Activated CD4-positive, CD25-positive, alpha-beta regulatory T cell treated with anti-CD3 and anti-CD28 coated beads, Interleukin-2, amount 50 U/mL, for 72 hours (primary cell): ENCODE measurements around the gene LAMA2.
"Not testable (repeated sequence)": the region's sequence is repeated elsewhere in the genome, so short reads cannot be mapped to it uniquely, and the experiment has no call there.

ENCODE experiments used
- DNase-seq: peaks from one replicate; pipeline ENCODE4 v3.0.0; 2021

LAMA2 gene

DNA sequence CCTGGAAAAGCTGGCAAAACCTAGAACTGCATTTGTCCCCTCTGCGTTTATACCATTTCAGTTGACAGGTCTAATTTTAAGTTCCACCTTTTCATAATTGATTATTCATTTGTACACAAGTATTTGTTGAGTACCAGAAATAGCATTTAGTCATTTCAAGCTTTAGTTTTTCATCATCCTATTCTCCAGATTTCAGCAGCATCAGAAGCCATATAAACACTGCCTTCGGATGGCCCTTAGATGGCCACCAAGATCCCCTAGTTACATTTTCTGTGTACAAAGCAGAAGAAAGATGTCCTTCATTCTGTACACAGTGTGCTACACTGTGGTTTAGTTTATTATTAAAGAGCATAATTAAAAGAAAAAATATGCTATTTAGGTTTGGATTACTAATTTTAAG lies 131.4 kb downstream of the LAMA2 start:
- no peak for DNase-seq

DNA sequence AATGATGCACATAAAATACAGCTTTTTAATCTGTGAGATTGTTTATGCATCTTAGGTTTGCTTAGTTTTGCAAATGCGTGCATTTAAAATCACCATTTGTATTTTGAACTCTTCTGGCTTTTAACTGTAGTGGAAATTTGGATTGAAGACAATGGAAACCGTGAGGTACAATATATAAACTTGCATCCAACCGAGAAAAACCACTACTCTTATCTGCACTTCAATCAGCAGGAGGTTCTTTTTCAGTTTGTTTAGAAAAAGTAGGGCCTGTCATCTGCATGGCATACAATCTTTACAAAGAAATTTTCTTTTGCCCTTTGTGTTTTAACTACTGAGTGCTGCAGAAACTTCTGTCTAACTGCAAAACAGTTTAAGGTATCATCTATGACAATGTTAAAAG lies 132.8 kb downstream of the LAMA2 start:
- DNase-seq, result no peak

DNA sequence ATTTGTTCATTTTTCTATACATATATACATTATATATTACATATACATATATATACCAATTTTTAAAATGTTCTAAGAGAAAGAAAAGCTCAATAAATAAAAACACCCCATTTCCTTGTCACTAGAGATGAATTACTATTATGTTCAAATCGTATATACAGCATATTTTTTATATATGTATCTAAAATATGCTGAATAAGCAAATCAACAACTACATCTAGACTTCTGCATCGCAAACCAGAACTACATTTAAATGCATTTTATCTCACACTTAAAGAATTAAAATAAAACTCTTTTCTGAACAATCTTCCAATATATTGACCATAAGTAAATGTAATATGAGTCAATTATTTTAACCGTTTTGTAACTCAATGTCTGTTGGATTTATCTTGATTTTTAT lies 133.9 kb downstream of the LAMA2 start:
- DNase-seq, result no peak

DNA sequence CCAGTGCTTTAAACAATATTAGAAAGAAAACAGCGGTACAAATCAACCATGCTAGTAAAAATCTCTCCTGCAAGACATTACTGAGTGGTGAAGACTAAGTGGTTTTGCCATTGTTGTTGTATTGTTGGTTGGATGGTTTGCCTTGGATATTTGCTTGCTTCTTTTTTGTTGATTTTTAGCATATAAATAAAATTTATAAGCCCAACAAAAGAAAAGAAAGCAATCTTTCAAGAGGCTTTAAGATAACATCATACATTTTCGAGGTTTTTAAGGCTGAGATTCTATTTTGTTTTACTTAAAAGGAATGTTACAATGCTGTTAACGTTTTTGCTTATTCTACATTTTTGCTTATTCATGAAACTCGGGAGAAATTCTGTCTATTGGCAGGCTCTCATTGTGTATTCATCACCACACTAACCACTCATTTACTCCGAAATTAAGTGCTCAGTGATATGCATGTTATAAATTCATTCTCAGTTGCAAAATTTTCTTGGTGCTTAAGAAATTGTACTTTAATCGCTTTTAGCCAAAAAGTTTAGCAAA lies 139.1 kb downstream of the LAMA2 start:
- DNase-seq, result no peak

DNA sequence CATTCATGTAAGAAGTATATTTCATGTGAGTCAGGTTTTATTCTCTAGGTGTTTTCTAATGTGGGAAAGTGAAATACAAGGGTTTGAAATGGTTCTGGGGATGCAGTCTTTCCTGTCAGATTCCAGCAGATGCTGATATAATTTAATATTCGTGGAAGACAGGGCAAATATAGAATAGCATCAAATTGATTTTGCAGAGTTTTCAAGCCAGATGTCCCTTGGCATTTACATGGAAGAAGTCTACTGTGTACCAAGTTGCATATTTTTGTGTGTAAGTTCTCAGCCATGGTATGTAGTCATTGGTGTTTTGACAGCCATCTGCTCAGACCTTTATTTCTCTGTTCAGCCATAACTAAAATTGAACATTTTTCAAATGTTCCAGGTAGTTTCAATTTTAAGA lies 143.7 kb downstream of the LAMA2 start:
- no peak for DNase-seq

DNA sequence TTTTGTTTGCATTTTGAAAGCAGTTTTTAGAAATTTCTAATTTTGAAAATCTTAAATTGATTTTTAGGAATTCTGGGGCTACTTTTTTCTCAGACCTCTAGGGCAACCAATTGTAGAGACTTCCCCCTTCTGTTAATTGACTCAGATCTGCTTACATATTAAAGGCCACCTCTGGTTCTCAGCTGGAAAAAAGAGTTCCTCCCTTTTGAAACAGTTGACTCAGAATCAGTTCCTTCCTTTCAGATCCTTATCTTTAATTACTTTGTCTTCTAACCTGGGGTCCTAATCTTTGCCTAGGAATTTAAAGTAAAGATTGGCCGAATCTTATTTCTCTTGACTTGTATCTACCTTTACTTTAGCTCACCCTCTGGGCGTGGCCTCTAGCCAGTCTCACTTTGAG lies 146.8 kb downstream of the LAMA2 start:
- no peak for DNase-seq

DNA sequence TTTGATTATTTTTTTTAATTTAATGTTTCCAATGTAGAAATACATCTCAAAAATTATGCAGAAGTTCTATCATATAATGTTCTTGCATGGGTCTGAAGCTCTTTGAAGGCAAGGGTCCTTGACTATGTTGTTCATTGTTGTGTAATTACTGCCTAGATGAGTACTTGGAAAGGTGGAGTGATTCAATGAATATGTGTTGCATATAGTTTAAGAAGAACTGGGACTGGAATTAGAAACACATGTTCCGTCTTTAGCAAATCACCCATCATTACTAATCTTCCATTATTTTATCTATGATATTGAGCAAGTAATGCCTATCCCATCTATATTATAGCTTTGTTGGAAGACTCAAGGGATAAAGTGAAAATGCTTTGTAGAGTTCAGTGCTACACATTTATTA lies 147.3 kb downstream of the LAMA2 start:
- no peak for DNase-seq

DNA sequence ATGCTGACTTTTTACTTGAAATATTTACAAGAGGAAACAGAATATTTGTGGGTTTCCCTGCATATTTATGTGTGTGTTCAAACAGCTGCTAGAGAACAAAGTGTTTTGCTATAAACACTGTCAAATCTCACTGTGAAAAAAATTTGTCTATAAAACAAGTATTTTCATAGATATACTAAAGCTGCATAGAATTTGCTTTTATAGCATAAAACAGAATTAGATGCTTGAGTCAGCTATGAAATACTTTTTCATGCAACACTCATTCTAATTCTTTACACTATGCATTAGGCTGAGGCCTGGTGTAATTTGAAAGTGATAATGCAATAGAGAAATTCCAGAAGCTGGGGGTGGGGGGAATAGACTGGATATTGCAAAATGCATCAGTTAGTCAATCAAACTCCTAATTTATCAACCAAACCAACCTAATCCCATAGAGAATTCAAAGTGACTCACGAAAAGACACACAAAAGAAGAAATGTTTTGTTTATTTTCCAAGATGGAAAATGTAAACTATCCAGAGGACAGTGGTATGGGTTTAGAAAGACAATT lies 148.2 kb downstream of the LAMA2 start:
- no peak for DNase-seq

DNA sequence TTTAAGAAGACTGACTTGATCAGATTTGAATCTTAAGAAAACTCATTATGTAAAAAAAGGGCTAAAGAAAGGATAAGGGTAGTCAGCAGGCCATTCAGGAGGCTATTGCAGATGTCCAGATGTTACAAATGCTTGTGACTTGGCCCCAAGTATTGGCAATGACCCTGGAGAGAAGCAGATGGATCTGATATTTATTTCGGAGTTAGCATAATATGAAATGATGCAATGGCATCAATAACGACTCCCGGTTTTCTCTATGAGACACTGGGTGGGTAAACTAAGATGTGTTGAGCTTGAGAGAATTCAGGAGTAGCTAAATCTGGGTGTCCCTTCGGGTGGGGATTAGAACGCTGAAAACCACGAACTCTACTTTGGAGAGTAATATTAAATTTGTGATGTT lies 149.7 kb downstream of the LAMA2 start:
- no peak for DNase-seq

DNA sequence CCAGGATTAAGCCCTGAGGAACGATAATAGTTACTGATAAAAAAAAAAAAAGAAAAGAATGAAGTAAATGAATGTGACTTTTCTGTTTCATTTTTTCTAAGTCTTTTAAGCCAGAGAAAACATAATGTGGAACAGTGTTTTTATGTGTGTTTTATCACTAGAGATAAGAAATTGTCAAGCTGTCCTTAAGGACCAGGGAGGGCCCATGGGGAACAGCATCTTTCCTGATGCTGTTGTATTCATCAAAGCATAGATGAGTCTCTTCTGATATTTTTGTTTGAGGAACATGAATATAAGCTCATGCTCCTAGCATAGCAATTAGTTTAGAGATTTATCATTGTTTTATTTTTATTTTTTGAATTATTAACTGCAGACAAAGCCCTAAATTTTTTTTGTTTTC lies 150.2 kb downstream of the LAMA2 start:
- DNase-seq, result no peak

DNA sequence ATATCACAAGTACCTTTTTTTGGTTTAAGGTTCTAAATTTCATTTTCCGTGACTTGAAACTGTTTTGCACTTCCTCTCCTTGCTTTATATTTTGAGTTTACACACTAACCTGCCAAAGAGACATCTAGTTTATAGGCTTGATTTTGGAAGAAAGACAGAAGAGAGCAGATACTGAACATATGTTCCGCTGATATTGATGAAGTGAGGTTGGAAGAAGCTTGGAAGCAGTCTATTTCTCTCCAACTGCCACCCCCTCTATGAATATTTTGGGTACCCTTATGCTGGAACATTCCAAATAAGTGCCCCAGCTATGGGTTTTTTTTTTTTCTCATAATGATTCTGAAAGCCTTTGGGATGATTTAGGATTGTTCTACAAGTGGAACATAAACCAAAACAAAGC lies 150.6 kb downstream of the LAMA2 start:
- no peak for DNase-seq

DNA sequence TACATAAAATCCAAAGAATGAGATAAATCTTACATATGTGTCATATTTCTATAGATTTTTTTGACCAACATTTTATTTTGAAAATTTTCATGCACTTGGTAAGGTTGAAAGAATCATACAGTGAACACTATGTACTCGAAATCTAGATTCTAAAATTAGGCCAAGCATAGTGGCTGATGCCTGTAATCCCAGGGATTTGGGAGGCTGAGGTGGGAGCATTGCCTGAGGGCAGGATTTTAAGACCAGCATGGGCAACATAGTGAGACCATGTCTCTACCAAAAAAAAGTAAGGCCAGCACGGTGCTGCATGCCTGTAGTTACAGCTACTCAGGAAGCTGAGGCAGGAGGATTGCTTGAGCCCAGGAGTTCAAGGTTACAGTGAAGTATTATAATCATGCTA lies 158.6 kb downstream of the LAMA2 start:
- no peak for DNase-seq

DNA sequence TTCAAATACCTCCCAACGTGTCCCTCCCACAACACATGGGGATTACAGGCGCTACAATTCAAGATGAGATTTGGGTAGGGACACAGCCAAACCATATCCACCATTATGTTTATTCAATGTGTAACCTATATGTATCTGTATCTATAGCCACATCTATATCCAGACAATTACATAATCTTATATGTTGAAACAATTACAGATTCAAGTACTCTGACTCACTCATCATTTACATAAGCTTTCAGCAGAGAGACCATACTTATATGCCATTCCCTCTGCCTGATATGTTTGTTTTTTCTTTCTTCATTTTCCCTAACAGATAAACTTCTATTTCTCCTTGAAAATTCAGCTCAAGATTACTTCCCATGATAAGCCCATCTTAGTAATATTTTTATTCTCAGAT lies 163.6 kb downstream of the LAMA2 start:
- no peak for DNase-seq

DNA sequence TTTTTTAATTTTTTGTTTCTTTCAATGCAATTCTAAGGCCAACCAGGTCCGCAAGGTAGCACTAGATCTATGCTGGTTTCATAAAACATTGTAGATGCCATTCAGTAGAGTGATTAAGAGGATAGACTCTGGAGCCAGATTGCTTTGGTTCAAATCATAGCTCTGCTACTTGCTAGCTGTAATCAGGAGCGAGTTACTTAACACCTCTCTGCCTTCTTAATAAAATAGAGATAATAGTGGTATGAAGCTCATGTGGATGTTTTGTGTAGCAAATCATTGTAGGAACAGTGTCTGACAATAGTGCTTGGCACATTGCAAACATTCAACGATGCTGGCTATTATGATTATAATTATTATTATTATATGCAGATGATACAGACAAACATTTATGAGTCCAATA lies 164.9 kb downstream of the LAMA2 start:
- DNase-seq, result no peak

DNA sequence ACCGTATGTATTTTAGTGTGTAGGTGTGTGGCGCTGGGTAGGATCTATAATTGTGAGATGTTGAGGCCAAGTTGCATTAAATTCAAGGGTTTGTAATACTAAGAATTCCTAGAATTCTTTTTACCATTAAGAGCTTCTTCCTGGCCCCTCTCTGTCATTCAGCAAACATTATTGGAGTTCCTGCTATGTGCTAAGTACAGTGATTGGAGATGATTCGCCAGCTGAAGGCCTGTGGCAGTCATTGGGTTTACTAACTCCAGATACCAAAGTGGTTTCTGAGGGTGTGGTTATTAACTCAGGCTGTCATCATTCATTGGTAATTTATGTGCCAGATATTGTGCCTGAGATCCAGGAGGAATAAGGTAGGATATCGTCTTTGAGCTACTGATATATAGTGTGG lies 167.1 kb downstream of the LAMA2 start:
- DNase-seq, result no peak

DNA sequence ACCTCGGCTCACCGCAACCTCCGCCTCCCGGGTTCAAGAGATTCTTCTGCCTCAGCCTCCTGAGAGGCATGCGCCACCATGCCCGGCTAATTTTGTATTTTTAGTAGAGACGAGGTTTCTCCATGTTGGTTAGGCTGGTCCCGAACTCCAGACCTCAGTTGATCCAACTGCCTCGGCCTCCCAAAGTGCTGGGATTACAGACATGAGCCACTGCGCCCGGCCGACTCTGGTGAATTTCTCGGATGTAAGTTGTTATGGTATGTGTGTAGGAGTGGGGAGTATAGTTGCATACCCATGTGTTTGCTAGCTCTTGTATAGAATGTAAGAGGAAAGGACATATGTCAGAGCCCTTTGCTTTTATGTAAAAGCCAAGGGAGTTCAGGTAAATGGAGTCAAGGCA lies 170.2 kb downstream of the LAMA2 start:
- DNase-seq, result not testable (repeated sequence)

DNA sequence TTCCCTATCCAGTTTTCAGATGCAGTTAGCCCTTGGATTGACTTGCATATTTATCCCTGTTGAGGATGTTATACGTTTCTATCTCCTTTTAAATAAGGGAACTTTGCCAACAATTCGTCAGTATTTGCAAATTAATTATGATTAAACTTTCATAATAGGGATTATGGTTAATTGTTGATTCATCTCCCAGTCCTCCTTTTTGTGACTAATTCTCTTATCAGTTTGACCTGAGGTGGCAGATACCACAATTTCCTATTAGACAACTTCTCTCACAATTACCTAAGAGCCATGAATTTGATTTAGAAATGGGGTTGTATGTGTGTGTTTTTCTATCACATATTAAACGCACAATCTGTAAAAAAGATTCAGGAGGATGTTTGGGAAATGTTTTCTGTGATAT lies 172.9 kb downstream of the LAMA2 start:
- no peak for DNase-seq

DNA sequence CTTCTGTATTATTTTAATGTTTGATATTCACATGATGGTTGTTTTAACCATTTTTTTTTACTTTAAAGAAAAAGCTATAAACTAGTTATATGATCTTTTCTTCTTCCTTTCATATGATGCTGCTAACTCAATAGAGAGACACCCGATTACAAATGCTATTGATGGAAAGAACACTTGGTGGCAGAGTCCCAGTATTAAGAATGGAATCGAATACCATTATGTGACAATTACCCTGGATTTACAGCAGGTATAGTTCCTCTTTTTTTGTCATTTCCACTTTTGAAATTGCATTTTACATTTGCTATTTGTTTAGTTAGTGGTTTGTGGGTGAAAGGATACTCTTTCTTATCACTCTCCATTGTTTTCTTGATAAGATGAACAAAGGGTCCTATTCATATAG lies 176.7 kb downstream of the LAMA2 start:
- no peak for DNase-seq

DNA sequence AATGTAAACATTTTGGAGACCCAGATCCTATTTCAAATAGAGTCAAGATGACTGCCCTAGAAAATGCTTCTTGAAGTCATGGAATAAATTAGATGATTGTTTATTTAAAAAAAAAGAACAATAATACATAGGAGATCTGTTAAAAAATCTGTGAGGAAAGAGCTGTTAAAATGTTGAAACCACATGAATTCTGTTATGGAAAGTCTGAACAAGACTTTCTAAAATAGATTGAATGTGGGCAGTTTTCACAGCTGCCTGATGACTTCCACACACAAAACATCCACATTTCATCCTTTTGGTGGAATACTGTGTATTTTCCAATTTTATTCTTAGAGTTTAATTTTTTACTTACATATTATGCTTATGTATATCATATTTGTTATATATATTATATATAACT lies 186.1 kb downstream of the LAMA2 start:
- DNase-seq, result no peak

DNA sequence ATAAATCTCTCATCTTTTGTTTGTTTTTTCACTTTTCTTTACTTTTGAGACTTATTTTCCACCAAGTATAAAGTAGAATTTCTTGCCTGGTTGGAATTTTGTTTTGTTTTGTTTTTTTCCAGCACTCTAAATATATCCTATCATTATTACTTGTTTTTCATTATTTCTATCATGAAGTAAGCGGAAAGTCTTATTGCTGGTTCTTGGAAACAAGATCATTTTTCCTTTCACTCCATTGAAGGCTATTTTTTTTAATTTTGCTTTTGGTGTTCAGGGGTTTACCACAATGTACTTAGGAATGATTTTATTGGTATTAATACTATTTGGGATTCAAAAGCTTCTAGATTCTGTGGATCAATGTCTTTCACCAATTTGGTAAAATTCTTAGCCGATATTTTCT lies 190.1 kb downstream of the LAMA2 start:
- no peak for DNase-seq

DNA sequence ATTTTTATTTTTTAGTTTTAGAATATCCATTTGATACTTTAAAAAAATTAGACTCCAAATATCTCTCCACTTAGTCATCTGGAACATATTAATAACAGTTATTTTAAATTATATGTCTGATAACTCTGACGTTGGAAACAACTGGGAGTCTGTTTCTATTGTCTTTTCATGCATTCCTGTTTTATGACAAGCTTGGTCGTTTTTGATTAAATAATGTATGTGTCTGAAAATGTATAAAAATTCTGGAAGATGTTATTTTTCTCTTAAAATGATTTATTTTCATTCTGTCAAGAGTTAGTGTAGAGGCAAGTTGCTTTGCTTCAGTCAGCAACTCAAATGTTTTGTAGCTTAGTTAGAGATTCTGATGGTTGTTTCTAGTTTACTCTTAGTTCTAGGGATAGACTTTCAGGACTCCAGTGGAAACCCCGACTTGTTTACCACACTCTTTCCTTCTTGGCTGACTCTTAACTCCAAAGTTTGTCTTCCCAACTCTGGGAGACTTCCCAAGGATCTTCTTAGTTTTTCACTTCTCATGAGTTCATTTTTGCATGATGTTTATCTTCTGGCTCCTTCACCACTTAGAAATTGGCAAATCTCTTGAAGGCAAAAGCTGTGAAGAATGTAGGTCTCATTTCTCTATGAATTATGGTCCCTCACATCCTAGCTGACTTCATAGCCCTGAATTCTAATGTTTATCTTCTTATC lies 190.9 kb downstream of the LAMA2 start:
- DNase-seq, result no peak

DNA sequence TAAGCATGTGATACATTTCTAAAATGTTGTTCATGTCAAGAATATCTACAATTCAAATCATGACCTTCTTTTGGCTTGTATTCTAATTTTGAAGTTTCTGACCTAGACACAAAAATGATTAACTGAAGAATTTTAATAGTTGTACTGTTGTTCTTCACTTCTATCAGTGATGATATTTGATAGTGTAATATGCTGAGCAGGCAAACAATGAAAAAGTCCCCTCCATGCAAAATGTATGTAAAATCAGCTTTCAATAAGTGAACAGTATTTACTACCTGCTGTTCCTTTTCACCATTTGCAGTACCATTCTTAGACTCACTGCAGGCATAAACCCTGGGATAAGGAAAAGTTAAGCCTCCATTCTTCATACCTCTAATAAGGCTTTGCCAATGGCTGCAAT lies 201.5 kb downstream of the LAMA2 start:
- DNase-seq, result no peak

DNA sequence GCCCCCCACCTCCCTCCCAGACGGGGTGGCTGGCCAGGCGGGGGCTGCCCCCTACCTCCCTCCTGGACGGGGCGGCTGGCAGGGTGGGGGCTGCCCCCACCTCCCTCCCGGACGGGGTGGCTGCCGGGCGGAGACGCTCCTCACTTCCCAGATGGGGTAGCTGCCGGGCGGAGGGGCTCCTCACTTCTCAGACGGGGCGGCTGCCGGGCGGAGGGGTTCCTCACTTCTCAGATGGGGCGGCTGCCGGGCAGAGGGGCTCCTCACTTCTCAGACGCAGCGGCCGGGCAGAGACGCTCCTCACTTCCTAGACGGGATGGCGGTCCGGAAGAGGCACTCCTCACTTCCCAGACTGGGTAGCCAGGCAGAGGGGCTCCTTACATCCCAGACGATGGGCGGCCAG lies 205.5 kb downstream of the LAMA2 start:
- DNase-seq, result not testable (repeated sequence)

DNA sequence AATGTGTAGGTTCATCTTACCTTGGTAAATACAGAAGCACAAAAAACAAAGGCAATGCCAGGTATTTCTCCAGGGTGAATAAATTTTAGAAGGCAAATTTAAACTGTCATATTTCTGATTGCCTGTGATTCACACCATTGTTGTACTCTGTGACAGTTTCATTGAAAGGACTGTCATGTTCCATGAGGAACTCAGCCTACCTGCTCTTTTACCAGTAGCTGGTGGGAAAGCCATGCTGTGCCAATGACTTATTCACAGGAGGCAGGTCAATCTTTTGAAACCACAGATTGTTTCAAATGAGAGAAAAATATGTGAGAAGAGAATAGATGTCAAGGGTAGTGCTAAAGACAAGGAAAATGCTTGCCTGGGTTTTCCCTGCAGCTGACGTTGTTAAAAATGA lies 206.4 kb downstream of the LAMA2 start:
- no peak for DNase-seq

DNA sequence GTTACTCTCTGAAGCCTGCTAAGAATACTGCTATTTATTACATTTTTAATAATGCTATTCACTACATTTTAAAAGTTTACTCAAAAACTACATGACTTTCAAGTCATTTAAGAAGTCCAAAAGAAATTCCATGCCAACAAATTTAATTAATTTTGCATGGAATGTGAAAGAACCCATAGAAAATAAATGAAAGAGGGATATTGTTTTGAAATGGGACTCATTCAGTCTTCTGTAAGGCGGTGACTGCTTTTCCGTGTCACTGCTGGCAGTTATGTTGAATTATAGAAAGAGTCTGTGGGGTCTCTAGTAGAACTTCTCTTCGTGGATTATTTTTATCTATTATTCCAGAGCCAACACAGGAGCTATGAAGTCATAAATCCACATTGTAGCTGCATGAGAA lies 211.2 kb downstream of the LAMA2 start:
- no peak for DNase-seq
